Measurements from ENCODE around the gene SLC41A2.

The SLC41A2 gene

DNA sequence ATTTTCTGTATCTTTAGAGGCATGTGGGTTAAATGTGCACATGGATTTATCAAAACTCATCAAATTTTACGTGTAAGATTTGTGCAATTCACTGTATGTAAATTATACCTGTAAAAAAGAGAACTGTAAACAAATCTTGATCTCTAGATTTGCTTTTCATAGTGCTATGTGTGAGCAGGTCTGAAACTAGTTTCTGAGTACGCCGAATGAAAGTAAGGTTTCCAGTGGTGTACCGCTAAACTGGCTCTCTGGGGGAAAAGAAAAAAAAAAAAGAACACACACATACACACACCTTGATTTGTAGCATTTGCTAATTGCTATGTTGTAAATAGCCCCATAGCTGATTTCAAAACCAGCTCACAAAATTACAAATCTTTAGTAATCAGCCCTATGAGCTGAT, 8.6 kb upstream of the SLC41A2 start:
- Histone ChIP-seq H3K4me3 (replicated peaks; ENCODE audit: insufficient read depth, low read length) (no peak overlapping the region), H3K27ac (replicated peaks) (no peak overlapping the region), H3K27me3 (ENCODE audit: insufficient read depth, poor library complexity, severe bottlenecking) (no peaks in the 10 kb centered on the region)
- TF ChIP-seq, protein P1, sequence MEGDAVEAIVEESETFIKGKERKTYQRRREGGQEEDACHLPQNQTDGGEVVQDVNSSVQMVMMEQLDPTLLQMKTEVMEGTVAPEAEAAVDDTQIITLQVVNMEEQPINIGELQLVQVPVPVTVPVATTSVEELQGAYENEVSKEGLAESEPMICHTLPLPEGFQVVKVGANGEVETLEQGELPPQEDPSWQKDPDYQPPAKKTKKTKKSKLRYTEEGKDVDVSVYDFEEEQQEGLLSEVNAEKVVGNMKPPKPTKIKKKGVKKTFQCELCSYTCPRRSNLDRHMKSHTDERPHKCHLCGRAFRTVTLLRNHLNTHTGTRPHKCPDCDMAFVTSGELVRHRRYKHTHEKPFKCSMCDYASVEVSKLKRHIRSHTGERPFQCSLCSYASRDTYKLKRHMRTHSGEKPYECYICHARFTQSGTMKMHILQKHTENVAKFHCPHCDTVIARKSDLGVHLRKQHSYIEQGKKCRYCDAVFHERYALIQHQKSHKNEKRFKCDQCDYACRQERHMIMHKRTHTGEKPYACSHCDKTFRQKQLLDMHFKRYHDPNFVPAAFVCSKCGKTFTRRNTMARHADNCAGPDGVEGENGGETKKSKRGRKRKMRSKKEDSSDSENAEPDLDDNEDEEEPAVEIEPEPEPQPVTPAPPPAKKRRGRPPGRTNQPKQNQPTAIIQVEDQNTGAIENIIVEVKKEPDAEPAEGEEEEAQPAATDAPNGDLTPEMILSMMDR (IDR thresholded peaks at IDR 0.05; ENCODE audit: insufficient read depth, low read length), result no peak
- TF ChIP-seq POLR2AphosphoS5 (IDR thresholded peaks at IDR 0.05; ENCODE audit: low read depth), result no peak
- no peak for TF ChIP-seq SPI1 (IDR thresholded peaks at IDR 0.05; ENCODE audit: borderline replicate concordance, low read depth)
- TF ChIP-seq, protein P2, sequence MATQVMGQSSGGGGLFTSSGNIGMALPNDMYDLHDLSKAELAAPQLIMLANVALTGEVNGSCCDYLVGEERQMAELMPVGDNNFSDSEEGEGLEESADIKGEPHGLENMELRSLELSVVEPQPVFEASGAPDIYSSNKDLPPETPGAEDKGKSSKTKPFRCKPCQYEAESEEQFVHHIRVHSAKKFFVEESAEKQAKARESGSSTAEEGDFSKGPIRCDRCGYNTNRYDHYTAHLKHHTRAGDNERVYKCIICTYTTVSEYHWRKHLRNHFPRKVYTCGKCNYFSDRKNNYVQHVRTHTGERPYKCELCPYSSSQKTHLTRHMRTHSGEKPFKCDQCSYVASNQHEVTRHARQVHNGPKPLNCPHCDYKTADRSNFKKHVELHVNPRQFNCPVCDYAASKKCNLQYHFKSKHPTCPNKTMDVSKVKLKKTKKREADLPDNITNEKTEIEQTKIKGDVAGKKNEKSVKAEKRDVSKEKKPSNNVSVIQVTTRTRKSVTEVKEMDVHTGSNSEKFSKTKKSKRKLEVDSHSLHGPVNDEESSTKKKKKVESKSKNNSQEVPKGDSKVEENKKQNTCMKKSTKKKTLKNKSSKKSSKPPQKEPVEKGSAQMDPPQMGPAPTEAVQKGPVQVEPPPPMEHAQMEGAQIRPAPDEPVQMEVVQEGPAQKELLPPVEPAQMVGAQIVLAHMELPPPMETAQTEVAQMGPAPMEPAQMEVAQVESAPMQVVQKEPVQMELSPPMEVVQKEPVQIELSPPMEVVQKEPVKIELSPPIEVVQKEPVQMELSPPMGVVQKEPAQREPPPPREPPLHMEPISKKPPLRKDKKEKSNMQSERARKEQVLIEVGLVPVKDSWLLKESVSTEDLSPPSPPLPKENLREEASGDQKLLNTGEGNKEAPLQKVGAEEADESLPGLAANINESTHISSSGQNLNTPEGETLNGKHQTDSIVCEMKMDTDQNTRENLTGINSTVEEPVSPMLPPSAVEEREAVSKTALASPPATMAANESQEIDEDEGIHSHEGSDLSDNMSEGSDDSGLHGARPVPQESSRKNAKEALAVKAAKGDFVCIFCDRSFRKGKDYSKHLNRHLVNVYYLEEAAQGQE (IDR thresholded peaks at IDR 0.05; ENCODE audit: insufficient replicate concordance, low read depth), result no peak
- TF ChIP-seq GABPA (IDR thresholded peaks at IDR 0.05; ENCODE audit: low read depth), result no peak
- no peak for DNase-seq (ENCODE audit: low read depth in 1 of 2, low spot score in 1 of 2)

DNA sequence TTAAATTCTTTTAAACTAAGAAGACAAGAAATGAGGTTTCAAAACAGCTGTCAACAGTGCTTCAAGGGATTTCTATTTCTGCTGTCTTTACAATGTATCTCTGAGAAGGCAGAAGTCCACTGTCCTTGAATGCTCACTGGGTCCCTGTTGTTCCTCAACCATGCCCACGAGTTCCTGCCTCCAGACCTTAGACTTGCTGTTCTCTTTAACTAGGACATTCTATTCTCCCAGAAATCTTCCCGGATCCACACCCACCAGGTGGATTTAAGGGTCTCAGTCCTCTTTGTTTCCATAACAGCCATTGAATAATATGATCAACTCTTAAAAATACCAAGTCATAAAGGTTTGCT, 6.7 kb upstream of the SLC41A2 start:
- DNase-seq (ENCODE audit: low read depth in 1 of 2, low spot score in 1 of 2), result no peak
- H3K27me3 ChIP-seq (ENCODE audit: insufficient read depth, poor library complexity, severe bottlenecking), result peaks cover 2% of the 10 kb centered on the region
- no peak for TF ChIP-seq SPI1 (IDR thresholded peaks at IDR 0.05; ENCODE audit: borderline replicate concordance, low read depth)
- no peak for TF ChIP-seq POLR2AphosphoS5 (IDR thresholded peaks at IDR 0.05; ENCODE audit: low read depth)
- TF ChIP-seq GABPA (IDR thresholded peaks at IDR 0.05; ENCODE audit: low read depth), result no peak
- TF ChIP-seq, protein P1 (IDR thresholded peaks at IDR 0.05; ENCODE audit: insufficient read depth, low read length), result no peak
- TF ChIP-seq, protein P2 (IDR thresholded peaks at IDR 0.05; ENCODE audit: insufficient replicate concordance, low read depth), result no peak
- H3K4me3 ChIP-seq (replicated peaks; ENCODE audit: insufficient read depth, low read length), result no peak overlapping the region
- H3K27ac ChIP-seq (replicated peaks), result no peak overlapping the region

DNA sequence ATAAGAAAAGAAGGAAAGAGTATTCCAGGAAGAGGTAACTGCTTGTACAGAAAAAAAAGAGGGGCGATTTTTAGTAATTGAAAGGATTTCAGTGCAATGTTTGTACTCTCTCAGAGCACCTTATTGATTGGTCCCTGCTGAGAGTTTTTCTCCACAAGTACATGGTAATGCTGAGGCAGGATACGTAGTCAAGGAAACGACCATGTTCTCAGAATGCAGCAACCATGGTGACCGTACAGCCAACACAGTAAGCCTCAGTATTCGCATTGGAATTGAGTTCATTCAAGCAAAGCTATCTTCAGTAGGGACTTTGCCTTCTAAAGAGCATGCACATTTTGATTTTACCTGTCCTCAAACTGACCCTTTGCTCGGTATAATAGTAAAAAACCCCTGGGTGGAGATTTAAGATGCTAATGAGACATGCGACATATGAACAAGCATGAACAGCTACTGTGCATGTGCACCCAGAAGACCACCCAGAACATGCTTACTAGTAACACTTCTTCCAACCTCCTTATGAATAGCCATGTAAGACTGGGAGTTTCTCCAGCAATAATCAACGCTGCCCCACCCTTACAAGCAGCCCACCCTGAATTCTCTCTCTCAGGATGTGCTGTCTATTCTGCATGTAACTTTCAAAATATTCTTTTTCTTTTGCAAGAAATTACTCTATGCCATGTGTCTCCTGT, 6.2 kb upstream of the SLC41A2 start:
- DNase-seq (ENCODE audit: low read depth in 1 of 2, low spot score in 1 of 2), result no peak
- Histone ChIP-seq H3K27me3 (ENCODE audit: insufficient read depth, poor library complexity, severe bottlenecking) (peaks cover 4% of the 10 kb centered on the region), H3K27ac (replicated peaks) (no peak overlapping the region), H3K4me3 (replicated peaks; ENCODE audit: insufficient read depth, low read length) (no peak overlapping the region)
- no peak for TF ChIP-seq SPI1 (IDR thresholded peaks at IDR 0.05; ENCODE audit: borderline replicate concordance, low read depth)

DNA sequence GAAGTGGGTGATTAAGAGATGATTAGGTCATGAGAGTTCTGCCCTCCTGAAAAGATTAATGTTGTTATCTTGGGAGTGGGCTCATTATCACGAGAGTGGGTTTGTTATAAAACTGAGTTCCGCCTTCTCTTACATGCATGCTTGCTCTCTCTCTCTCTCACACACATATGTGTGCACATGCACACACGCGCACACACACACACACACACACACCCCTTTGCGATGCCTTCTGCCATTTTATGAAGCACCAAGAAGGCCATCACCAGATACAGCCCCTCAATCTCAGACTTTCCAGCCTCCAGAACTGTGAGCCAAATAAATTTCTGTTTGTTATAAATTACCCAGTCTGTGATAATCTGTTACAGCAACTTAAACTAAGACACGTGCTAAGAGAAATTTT, 5.7 kb upstream of the SLC41A2 start:
- peaks cover 4% of the 10 kb centered on the region for H3K27me3 ChIP-seq (ENCODE audit: insufficient read depth, poor library complexity, severe bottlenecking)
- TF ChIP-seq GABPA (IDR thresholded peaks at IDR 0.05; ENCODE audit: low read depth), result no peak
- TF ChIP-seq, protein P1 (IDR thresholded peaks at IDR 0.05; ENCODE audit: insufficient read depth, low read length), result no peak
- no peak for TF ChIP-seq SPI1 (IDR thresholded peaks at IDR 0.05; ENCODE audit: borderline replicate concordance, low read depth)
- TF ChIP-seq, protein P2 (IDR thresholded peaks at IDR 0.05; ENCODE audit: insufficient replicate concordance, low read depth), result no peak
- TF ChIP-seq POLR2AphosphoS5 (IDR thresholded peaks at IDR 0.05; ENCODE audit: low read depth), result no peak

More for the DNA sequence above, 5.7 kb upstream of the SLC41A2 start:
- Histone ChIP-seq H3K27ac (replicated peaks) (no peak overlapping the region), H3K4me3 (replicated peaks; ENCODE audit: insufficient read depth, low read length) (no peak overlapping the region)
- no peak for DNase-seq (ENCODE audit: low read depth in 1 of 2, low spot score in 1 of 2)
